ENCODE measurements around the gene FST.

The FST gene

GRCh38 chr5:53472720-53473510 is 7.5 kb upstream of the FST start:
- DNase-seq (ENCODE audit: insufficient read length, low spot score) (no peak), FAIRE-seq (peak; percentile 28)

GRCh38 chr5:53473633-53474032 is 6.8 kb upstream of the FST start:
- FAIRE-seq (peak; percentile 20), DNase-seq (ENCODE audit: insufficient read length, low spot score) (no peak)

DNA sequence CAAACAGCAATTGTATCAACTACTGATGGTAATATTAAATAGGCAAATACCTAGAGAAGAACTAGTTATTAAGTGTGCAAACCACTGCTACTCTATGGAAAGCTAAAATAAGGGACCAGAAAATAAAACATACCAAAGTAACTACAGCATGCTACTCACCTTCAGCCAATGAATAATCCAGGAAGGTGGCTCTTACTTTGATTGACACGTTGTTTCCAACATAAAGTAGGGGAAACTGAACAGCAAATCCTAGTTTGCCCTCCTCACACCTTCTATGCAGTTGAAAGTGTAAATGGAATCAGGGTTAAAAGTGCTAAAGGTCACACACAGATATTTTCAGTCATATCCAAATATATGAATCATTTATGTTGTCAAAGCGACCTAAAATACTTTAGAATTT is 5.1 kb upstream of the FST start:
- DNase-seq (ENCODE audit: insufficient read length, low spot score), result no peak

DNA sequence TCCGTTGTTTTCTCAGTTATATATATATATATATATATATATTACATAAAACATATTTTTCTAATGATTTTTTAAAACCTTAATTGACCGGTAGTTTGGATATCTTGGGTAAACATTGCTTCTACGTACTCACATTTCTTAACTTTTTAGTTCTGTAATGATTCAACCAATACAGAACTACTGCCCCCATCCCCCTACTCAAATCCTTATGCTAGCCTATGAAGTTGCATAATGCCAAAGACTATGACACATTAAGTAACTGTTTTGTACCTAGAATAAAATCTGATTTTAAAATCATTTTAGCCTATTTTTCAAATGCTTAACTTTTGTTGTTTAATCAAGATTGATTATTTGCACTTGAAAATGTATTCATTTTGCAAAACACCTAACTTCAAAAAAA is 4.4 kb upstream of the FST start:
- no peak for DNase-seq (ENCODE audit: insufficient read length, low spot score)
- FAIRE-seq, result no peak

More for the DNA sequence above, 5.1 kb upstream of the FST start:
- no peak for FAIRE-seq

- FAIRE-seq (peak; percentile 63), DNase-seq (ENCODE audit: insufficient read length, low spot score) (no peak)
Observed at GRCh38 chr5:53476531-53477480, 3.6 kb upstream of the FST start.

DNA sequence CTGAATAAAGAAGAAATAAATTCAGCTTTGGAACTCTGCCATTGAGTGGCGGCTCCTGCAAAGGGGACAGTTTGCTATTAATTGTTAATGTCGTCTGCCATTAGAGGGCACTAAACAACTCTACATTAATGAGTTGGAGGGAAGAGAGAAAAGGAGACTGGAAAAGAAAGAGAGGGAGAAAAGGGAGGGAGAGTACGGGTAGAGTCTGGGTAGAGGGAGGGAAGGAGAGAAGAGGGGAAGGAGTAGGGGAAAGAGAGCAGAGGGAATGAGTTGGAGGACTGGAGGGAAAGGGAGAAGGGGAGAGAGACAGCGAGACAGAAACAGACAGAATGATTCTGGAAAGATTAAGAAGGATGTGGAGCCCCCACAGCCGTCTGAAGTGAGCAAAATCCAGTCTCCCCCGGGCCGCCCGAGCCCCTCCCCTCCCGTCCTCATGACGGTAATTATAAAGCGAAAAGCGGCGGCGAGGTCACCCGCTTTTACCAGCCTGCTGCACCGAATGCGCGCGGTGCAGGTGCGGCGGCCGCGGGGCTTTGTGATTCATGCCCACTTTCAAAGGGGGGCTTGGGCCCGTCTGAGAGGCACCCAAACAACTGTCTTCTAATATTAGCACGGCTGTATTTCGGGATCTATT is 1.9 kb upstream of the FST start:
- DNase-seq (ENCODE audit: insufficient read length, low spot score), result peak; percentile 56
- FAIRE-seq, result peak; percentile 33

- no peak for FAIRE-seq
- peak; percentile 21 for DNase-seq (ENCODE audit: insufficient read length, low spot score)
Observed at GRCh38 chr5:53479045-53479589, 1.3 kb upstream of the FST start.

- FAIRE-seq, result peak; percentile 70
- peak; percentile 39 for DNase-seq (ENCODE audit: insufficient read length, low spot score)
Observed at GRCh38 chr5:53479590-53480415, 626 bp upstream of the FST start.

- FAIRE-seq (no peak), DNase-seq (ENCODE audit: insufficient read length, low spot score) (no peak)
Observed at GRCh38 chr5:53481159-53481886, 894 bp downstream of the FST start.

- DNase-seq (ENCODE audit: insufficient read length, low spot score) (peak; percentile 67), FAIRE-seq (peak; percentile 80)
Observed at GRCh38 chr5:53481887-53482716, 1.7 kb downstream of the FST start.

GRCh38 chr5:53482717-53483638 is 2.5 kb downstream of the FST start:
- FAIRE-seq, result peak; percentile 68
- peak; percentile 24 for DNase-seq (ENCODE audit: insufficient read length, low spot score)

- FAIRE-seq (peak; percentile 72), DNase-seq (ENCODE audit: insufficient read length, low spot score) (no peak)
Observed at GRCh38 chr5:53487436-53487835, 7.0 kb downstream of the FST start.

GRCh38 chr5:53488195-53488722 is 7.8 kb downstream of the FST start:
- DNase-seq (ENCODE audit: insufficient read length, low spot score), result no peak
- FAIRE-seq, result peak; percentile 69

DNA sequence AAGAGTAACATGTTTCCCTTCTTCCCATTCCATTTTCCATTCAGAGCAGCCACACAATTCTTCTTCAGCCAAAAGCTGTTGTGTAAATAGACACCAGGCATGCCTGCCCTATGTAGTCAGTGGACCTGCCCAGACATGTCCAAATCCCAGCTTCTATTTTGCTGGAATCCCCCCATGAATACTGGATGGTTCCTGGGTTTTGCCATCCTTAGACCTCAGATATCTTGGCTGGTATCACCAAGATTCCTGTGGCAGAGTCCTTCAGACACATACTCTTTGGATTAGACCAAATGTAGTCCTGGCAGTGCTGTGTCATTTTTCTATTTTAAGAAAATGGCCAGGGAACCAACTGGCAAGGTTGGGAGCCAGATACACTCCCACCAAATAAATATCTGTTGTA is 10.3 kb downstream of the FST start:
- DNase-seq (ENCODE audit: insufficient read length, low spot score) (peak; percentile 79), FAIRE-seq (peak; percentile 88)

DNA sequence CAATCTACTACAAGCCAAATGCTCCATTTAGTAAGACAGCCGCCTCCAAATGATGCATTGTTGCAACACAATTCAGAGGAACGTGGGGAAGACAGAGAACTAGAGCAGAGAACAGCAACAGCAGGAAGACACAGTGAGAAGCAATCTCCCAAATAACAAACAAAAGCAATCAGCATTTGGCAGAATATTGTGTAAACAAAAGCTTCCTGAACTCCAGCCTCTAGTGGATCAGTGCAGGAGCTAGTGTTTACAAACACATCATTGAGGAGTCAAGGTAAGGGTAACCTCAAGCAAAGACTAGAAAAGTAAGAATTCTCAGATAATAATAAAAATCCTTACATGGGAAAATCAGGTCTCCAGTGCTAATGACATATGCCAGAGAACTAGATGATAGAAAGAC is 20.6 kb downstream of the FST start:
- DNase-seq (ENCODE audit: insufficient read length, low spot score) (no peak), FAIRE-seq (peak; percentile 20)

- DNase-seq (ENCODE audit: insufficient read length, low spot score) (no peak), FAIRE-seq (peak; percentile 69)
Observed at GRCh38 chr5:53503562-53504218, 23.3 kb downstream of the FST start.

- FAIRE-seq (no peak), DNase-seq (ENCODE audit: insufficient read length, low spot score) (no peak)
Observed at GRCh38 chr5:53507013-53507412, 26.6 kb downstream of the FST start.

Data from HTR-8/SVneo (cell line).